HG03280 (cell line): ENCODE measurements around the gene TPCN2.

ENCODE experiments used
- ATAC-seq: cut with Tn5 transposase; IDR thresholded peaks from one replicate; pipeline ENCODE4 v1.9.1; 2021; ENCODE audit warnings: mild to moderate bottlenecking, moderate library complexity; ENCODE audit not compliant: unreplicated experiment

TPCN2 gene

GRCh38 chr11:69180226-69180625, 131.5 kb downstream of the TPCN2 start:
- no peak for ATAC-seq

- ATAC-seq: no peak
Measured at GRCh38 chr11:69180726-69181125, 132.0 kb downstream of the TPCN2 start.

- ATAC-seq: no peak
Measured at GRCh38 chr11:69183613-69184012, 134.9 kb downstream of the TPCN2 start.
